Measurements from ENCODE around the gene EN1.

DNA sequence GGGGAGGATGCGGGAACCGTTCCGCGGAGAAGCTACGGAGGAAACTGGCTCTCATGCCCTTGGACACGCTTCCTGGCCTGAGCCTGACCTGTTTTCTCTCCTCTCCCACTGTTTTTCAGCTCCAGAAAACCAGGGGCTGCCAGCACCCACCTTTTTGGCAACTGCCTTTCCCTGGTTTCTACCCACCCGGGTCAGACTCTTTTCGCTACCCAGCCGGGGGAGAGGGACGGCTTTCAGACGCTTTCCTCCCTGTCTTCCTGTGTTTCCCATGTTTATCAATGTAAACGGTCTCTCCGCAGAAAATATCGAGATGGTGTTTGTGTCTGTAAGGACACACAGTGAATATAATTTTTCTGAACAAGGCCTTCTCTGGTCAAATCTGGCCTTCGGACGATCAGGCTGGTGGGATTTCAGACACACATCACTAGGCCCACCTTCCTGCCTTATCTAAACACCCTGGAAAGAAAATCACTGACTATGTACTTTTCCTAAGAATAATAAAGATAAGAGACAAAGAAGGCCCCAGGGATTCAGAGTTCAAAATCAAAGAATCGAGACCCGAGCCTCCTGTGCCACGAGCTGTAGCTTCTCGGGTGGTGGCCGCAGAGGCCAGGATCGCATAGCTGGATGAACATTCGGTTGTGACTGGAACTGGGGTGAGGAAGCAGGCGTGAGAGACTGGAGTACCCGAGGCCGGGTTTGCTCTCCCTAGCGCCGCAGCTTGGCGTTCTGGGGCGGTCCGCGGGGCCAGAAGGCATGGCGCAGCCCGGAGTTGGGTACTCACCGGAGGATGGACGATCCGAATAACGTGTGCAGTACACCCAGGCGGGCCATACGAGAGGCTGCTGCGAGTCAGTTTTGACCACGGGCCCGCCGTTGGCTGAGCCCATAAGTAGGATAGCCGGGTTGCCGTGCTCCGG, 1.7 kb downstream of the EN1 start:
- TF ChIP-seq, protein P1, sequence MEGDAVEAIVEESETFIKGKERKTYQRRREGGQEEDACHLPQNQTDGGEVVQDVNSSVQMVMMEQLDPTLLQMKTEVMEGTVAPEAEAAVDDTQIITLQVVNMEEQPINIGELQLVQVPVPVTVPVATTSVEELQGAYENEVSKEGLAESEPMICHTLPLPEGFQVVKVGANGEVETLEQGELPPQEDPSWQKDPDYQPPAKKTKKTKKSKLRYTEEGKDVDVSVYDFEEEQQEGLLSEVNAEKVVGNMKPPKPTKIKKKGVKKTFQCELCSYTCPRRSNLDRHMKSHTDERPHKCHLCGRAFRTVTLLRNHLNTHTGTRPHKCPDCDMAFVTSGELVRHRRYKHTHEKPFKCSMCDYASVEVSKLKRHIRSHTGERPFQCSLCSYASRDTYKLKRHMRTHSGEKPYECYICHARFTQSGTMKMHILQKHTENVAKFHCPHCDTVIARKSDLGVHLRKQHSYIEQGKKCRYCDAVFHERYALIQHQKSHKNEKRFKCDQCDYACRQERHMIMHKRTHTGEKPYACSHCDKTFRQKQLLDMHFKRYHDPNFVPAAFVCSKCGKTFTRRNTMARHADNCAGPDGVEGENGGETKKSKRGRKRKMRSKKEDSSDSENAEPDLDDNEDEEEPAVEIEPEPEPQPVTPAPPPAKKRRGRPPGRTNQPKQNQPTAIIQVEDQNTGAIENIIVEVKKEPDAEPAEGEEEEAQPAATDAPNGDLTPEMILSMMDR (IDR thresholded peaks at IDR 0.05), result no peak
- TF ChIP-seq POLR2A (IDR thresholded peaks at IDR 0.05), result no peak

Measured in testis (tissue), 2 donors.